H1 (cell line): ENCODE data around the gene HOTAIR. TPM values are rescaled to one million over a fixed set of nuclear protein-coding genes. Genes with fewer than 3 reads are reported as not detected.

Source experiments
- ASH2L ChIP-seq: fragments of 200-600, 300-600 bp; sonication (generic); IDR thresholded peaks from one replicate; pipeline ENCODE4 v1.7.1; 2017; ENCODE audit warnings: low read length
- CEBPB ChIP-seq: IDR thresholded peaks from 2 replicates; pipeline ENCODE4 v1.6.1; 2012; ENCODE audit warnings: low read depth, low read length
- CREB1 ChIP-seq: IDR thresholded peaks from 2 replicates; pipeline ENCODE4 v1.6.1; 2012; ENCODE audit warnings: inconsistent platforms
- CTBP2 ChIP-seq: IDR thresholded peaks from 2 replicates; pipeline ENCODE4 v1.7.0; 2011; ENCODE audit warnings: borderline replicate concordance, mild to moderate bottlenecking, moderate library complexity, mixed read lengths, low read length; ENCODE audit not compliant: insufficient read depth, insufficient read length
- E2F6 ChIP-seq: IDR thresholded peaks from 2 replicates; pipeline ENCODE4 v1.6.1; 2012; ENCODE audit warnings: inconsistent platforms
- EGR1 ChIP-seq: IDR thresholded peaks from 2 replicates; pipeline ENCODE4 v1.6.1; 2011; ENCODE audit warnings: low read depth, low read length, borderline replicate concordance
- EZH2 ChIP-seq: fragments of 200-600 bp; sonication (generic); IDR thresholded peaks from 2 replicates; pipeline ENCODE4 v1.7.1; 2012; ENCODE audit warnings: low read depth, mild to moderate bottlenecking, moderate library complexity, low read length, inconsistent platforms; ENCODE audit not compliant: severe bottlenecking
- GABPA ChIP-seq: IDR thresholded peaks from 2 replicates; pipeline ENCODE4 v1.6.1; 2011; ENCODE audit warnings: mild to moderate bottlenecking, low read length, moderate library complexity, borderline replicate concordance; ENCODE audit not compliant: insufficient read depth
- GTF2F1 ChIP-seq: IDR thresholded peaks from 2 replicates; pipeline ENCODE4 v1.6.1; 2012; ENCODE audit warnings: low read depth, low read length, improper control_type of control experiment, borderline replicate concordance
- JUND ChIP-seq: IDR thresholded peaks from 2 replicates; pipeline ENCODE4 v1.6.1; 2011; ENCODE audit warnings: mild to moderate bottlenecking, improper control_type of control experiment, low read length
- MAX ChIP-seq: IDR thresholded peaks from 2 replicates; pipeline ENCODE4 v1.6.1; 2012; ENCODE audit warnings: inconsistent platforms
- RFX5 ChIP-seq: IDR thresholded peaks from 2 replicates; pipeline ENCODE4 v1.6.1; 2011; ENCODE audit warnings: low read depth, low read length, improper control_type of control experiment, borderline replicate concordance
- RNF2 ChIP-seq: fragments of 200-900, 300-1000 bp; sonication (generic); IDR thresholded peaks from 2 replicates; pipeline ENCODE4 v1.7.1; 2016; ENCODE audit warnings: borderline replicate concordance, low read depth, mild to moderate bottlenecking, antibody characterized with exemption, low read length; ENCODE audit not compliant: poor library complexity, severe bottlenecking; ENCODE audit errors: missing control alignments
- RXRA ChIP-seq: IDR thresholded peaks from 2 replicates; pipeline ENCODE4 v1.6.1; 2011; ENCODE audit warnings: low read depth, mild to moderate bottlenecking, low read length, moderate library complexity; ENCODE audit not compliant: insufficient read depth
- SP1 ChIP-seq: IDR thresholded peaks from 2 replicates; pipeline ENCODE4 v1.6.1; 2011; ENCODE audit warnings: low read depth, low read length
- SUZ12 ChIP-seq: fragments of 200-600 bp; sonication (generic); IDR thresholded peaks from 2 replicates; pipeline ENCODE4 v1.6.1; 2012; ENCODE audit warnings: mild to moderate bottlenecking, inconsistent platforms, low read length, moderate library complexity, mixed read lengths
- TAF1 ChIP-seq: IDR thresholded peaks from 2 replicates; pipeline ENCODE4 v1.6.1; 2011; ENCODE audit warnings: mild to moderate bottlenecking, low read depth, low read length
- TBP ChIP-seq: IDR thresholded peaks from 2 replicates; pipeline ENCODE4 v1.6.1; 2011; ENCODE audit warnings: low read depth, low read length, improper control_type of control experiment
- polyA plus RNA-seq, 7 experiments: library from polyadenylated mRNA; depleted of rRNA in 3 of 7; stranded (reverse) in 5 of 7; unstranded in 2 of 7; fragments of >200 nt in 5 of 7; fragments of 200-250 nt in 2 of 7; gene quantifications; 1 replicate in 5 of 7; 2 replicates in 1 of 7; 4 replicates in 1 of 7; pipeline versions ENCODE4 v1.2.1 to v1.2.3, GENCODE V29; 2011 to 2013; ENCODE audit warnings: missing spikeins in 2 of 7, mixed read lengths in 2 of 7
- total RNA-seq: library from RNA; stranded (reverse); fragmentation: NEBNext Ultra II Directional; extraction: Animal tissue kit (Norgen Biotek cat#: 25700); gene quantifications from 2 replicates; pipeline ENCODE4 v1.2.1, GENCODE V29; 2021

HOTAIR gene
- total and polyA plus RNA-seq, 2 of the 8 experiments (the other 6 are each of a cell fraction or from before 2014, with no cell fraction given) = not detected

- TF ChIP-seq RNF2 (peak; percentile 47), CREB1 (no peak), EGR1 (peak; percentile 42; the same call in 1 of the 2 replicates), JUND (no peak), E2F6 (no peak), CEBPB (no peak), TAF1 (no peak), RXRA (no peak), SUZ12 (peak; percentile 34; the same call in 1 of the 2 replicates), SP1 (0 out of 2 replicates have a peak, but pooled peaks have one; percentile 40), MAX (no peak), GABPA (no peak), TBP (peak; percentile 79), GTF2F1 (no peak), CTBP2 (peak; percentile 98), ASH2L (no peak), EZH2 (no peak), RFX5 (no peak)
These were observed 21.7 kb downstream of the HOTAIR start (continued) for GRCh38 chr12:53952871-53953734.
